Testis (tissue), 3 donors: ENCODE measurements around the gene SETD1B. TPM values are rescaled to one million over a fixed set of nuclear protein-coding genes. Genes with fewer than 3 reads are reported as not detected.

ENCODE experiments used
- DNase-seq: peaks from one replicate; pipeline ENCODE4 v3.0.0-alpha.2; 2019
- H3K27ac ChIP-seq, 2 donors: fragments of 200-600 bp; sonication (generic); one replicate each; pipeline ENCODE4 v1.5.1; 2019
- H3K27me3 ChIP-seq: fragments of 200-600 bp; sonication (generic); one replicate; pipeline ENCODE4 v1.5.1; 2019
- H3K36me3 ChIP-seq: fragments of 200-600 bp; sonication (generic); one replicate; pipeline ENCODE4 v1.5.1; 2017; ENCODE audit warnings: low read depth; ENCODE audit errors: missing control alignments
- H3K4me1 ChIP-seq: fragments of 200-600 bp; sonication (generic); one replicate; pipeline ENCODE4 v1.5.1; 2019
- H3K4me3 ChIP-seq, 2 donors: fragments of 200-600 bp; sonication (generic); one replicate each; pipeline ENCODE4 v1.5.1; 2017 to 2019
- H3K9me3 ChIP-seq: fragments of 200-600 bp; sonication (generic); one replicate; pipeline ENCODE4 v1.5.1; 2017
- CTCF ChIP-seq, 3 experiments: fragments of 450-650 bp in 2 of 3; fragments of 200-600 bp in 1 of 3; sonication (generic) in 1 of 3; IDR thresholded peaks; one replicate each; pipeline ENCODE4 v1.5.1; 2016 to 2019; ENCODE audit warnings: antibody characterized with exemption in 3 of 3, mild to moderate bottlenecking in 2 of 3, moderate library complexity in 1 of 3
- POLR2A ChIP-seq: fragments of 450-650 bp; IDR thresholded peaks from one replicate; pipeline ENCODE4 v1.6.1; 2017; ENCODE audit warnings: antibody characterized with exemption, mild to moderate bottlenecking, moderate library complexity
- WGBS, 2 donors: methylation state at CpG; one replicate each; pipeline ENCODE4 v1.1.5; 2018; 5-methylcytosine and 5-hydroxymethylcytosine counted together
- intact Hi-C: fragments of 100-400 bp; cut with DNase I; formaldehyde crosslinking; loops from one replicate; pipeline ENCODE4 v1.15.1; 2023; ENCODE audit warnings: low total_unique reads
- polyA plus RNA-seq: library from polyadenylated mRNA; stranded (reverse); fragments of 350-450 nt; fragmentation: Illumina TruSeq; extraction: RNeasy Lipid Tissue Mini Kit (QIAGEN cat#74804); gene quantifications from one replicate; pipeline ENCODE4 v1.2.3, GENCODE V29; 2014; ENCODE audit warnings: low read depth, low replicate concordance; ENCODE audit not compliant: insufficient read depth
- total RNA-seq, 2 donors: library from RNA; depleted of rRNA; stranded (reverse); fragments of >200 nt; gene quantifications; one replicate each; pipeline ENCODE4 v1.2.3, GENCODE V29; 2016

Gene SETD1B
- total and polyA plus RNA-seq, 3 donors from 2014 or later, result 18.9 to 23.3 (median 23.1) TPM

GRCh38 chr12:121764808-121765207 lies 39.0 kb upstream of the SETD1B start:
- intact Hi-C loops, result loop anchor here (5.0 kb wide), 1 partner anchor 68 kb away; no protein-coding TSS in a partner anchor
- Histone ChIP-seq H3K4me3 (no peak overlapping the region), H3K9me3 (no peaks in the 10 kb centered on the region), H3K27ac (no peak overlapping the region), H3K36me3 (no peaks in the 10 kb centered on the region), H3K4me1 (peaks cover 8% of the 10 kb centered on the region), H3K27me3 (no peaks in the 10 kb centered on the region)
- 93 to 96% methylated on average over 3 of the region's 3 CpGs for WGBS, 2 donors
- no peak for DNase-seq
- TF ChIP-seq CTCF (IDR thresholded peaks at IDR 0.05) (no peak), POLR2A (no peak)

- intact Hi-C loops, result loop anchor here (5.0 kb wide), 1 partner anchor 68 kb away; no protein-coding TSS in a partner anchor
- DNase-seq, result no peak
- H3K4me1 ChIP-seq, result peaks cover 8% of the 10 kb centered on the region
- TF ChIP-seq CTCF (IDR thresholded peaks at IDR 0.05) (no peak), POLR2A (no peak)
- no peaks in the 10 kb centered on the region for H3K27me3 ChIP-seq
- WGBS, 2 donors, result 79 to 92% methylated on average over 5 of the region's 5 CpGs
- no peaks in the 10 kb centered on the region for H3K36me3 ChIP-seq
- H3K4me3 ChIP-seq, result no peak overlapping the region
- no peak overlapping the region for H3K27ac ChIP-seq
- H3K9me3 ChIP-seq, result no peaks in the 10 kb centered on the region
Observed at GRCh38 chr12:121765573-121765972, 38.2 kb upstream of the SETD1B start.

GRCh38 chr12:121766290-121767039 lies 37.3 kb upstream of the SETD1B start:
- no peak for TF ChIP-seq CTCF (IDR thresholded peaks at IDR 0.05)
- TF ChIP-seq POLR2A, result no peak
- Histone ChIP-seq H3K36me3 (no peaks in the 10 kb centered on the region), H3K4me3 (no peak overlapping the region), H3K27me3 (no peaks in the 10 kb centered on the region), H3K27ac (no peak overlapping the region), H3K9me3 (no peaks in the 10 kb centered on the region), H3K4me1 (peaks cover 8% of the 10 kb centered on the region)
- WGBS, 2 donors, result 76 to 87% methylated on average over 3 to 5 of the region's 5 CpGs
- peak; percentile 48 for DNase-seq
- intact Hi-C loops, result loop anchor here (5.0 kb wide), 1 partner anchor 69 kb away; no protein-coding TSS in a partner anchor

- no peak for TF ChIP-seq POLR2A
- no peak for TF ChIP-seq CTCF (IDR thresholded peaks at IDR 0.05)
- Histone ChIP-seq H3K27ac (no peak overlapping the region), H3K4me1 (peaks cover 8% of the 10 kb centered on the region), H3K9me3 (no peaks in the 10 kb centered on the region), H3K27me3 (no peaks in the 10 kb centered on the region), H3K4me3 (no peak overlapping the region), H3K36me3 (no peaks in the 10 kb centered on the region)
- intact Hi-C loops, result loop anchor here (5.0 kb wide), 1 partner anchor 70 kb away; no protein-coding TSS in a partner anchor
- WGBS, 2 donors, result 36 to 63% methylated on average over 9 to 10 of the region's 10 CpGs
- DNase-seq, result peak; percentile 53
Observed at GRCh38 chr12:121767525-121768016, 36.2 kb upstream of the SETD1B start.
